Esophagus squamous epithelium (tissue), 5 donors: ENCODE data around the gene KCNJ3. TPM values are rescaled to one million over a fixed set of nuclear protein-coding genes. Genes with fewer than 3 reads are reported as not detected.

Experiments used
- DNase-seq: peaks from one replicate; lab custom pipeline; 2025; lab: John Stamatoyannopoulos, UW
- H3K27ac ChIP-seq, 4 donors: fragments of 200-600 bp; sonication (generic); one replicate each; pipeline ENCODE4 v1.5.1; 2016 to 2019; ENCODE audit warnings: mild to moderate bottlenecking in 1 of 4
- H3K27me3 ChIP-seq, 4 donors: fragments of 200-600 bp; sonication (generic); 1 replicate in 3 of 4; 2 replicates in 1 of 4; pipeline versions ENCODE4 v1.5.1 to v1.6.0; 2017 to 2021; ENCODE audit warnings: antibody characterized with exemption in 1 of 4
- H3K36me3 ChIP-seq, 3 donors: fragments of 200-600 bp; sonication (generic); one replicate each; pipeline ENCODE4 v1.5.1; 2016 to 2019
- H3K4me1 ChIP-seq, 3 donors: fragments of 200-600 bp; sonication (generic); one replicate each; pipeline ENCODE4 v1.5.1; 2017 to 2019
- H3K4me3 ChIP-seq, 4 donors: fragments of 200-600 bp; sonication (generic); 1 replicate in 3 of 4; 2 replicates in 1 of 4; pipeline ENCODE4 v1.5.1; 2016 to 2019; ENCODE audit warnings: mild to moderate bottlenecking in 2 of 4, moderate library complexity in 1 of 4
- H3K9me3 ChIP-seq, 3 donors: fragments of 200-600 bp; sonication (generic); one replicate each; pipeline ENCODE4 v1.5.1; 2016 to 2019
- POLR2A ChIP-seq, 4 donors: fragments of 450-650 bp; IDR thresholded peaks; one replicate each; pipeline ENCODE4 v1.6.1; 2017; ENCODE audit warnings: antibody characterized with exemption in 4 of 4, mild to moderate bottlenecking in 4 of 4, moderate library complexity in 3 of 4
- WGBS, 2 donors: methylation state at CpG; one replicate each; pipeline ENCODE4 v1.1.5; 2018; 5-methylcytosine and 5-hydroxymethylcytosine counted together
- intact Hi-C: fragments of 100-400 bp; cut with DNase I; formaldehyde crosslinking; loops from one replicate; pipeline ENCODE4 v1.15.0; 2022
- total RNA-seq, 4 donors: library from RNA; depleted of rRNA; stranded (reverse); fragments of >200 nt; gene quantifications; one replicate each; pipeline ENCODE4 v1.1.0, GENCODE V29; 2016
- TF ChIP-seq, protein P1 (sequence below), 6 experiments: fragments of 450-650 bp in 4 of 6; fragments of 200-600 bp in 2 of 6; sonication (generic) in 2 of 6; IDR thresholded peaks; one replicate each; pipeline ENCODE4 v1.5.1; 2016 to 2019; ENCODE audit warnings: antibody characterized with exemption in 6 of 6, mild to moderate bottlenecking in 4 of 6, moderate library complexity in 4 of 6
- donor health status: DM: yes; HTN: yes; CAD: no.

KCNJ3 gene
- total RNA-seq, 4 donors from 2014 or later, result not detected

DNA sequence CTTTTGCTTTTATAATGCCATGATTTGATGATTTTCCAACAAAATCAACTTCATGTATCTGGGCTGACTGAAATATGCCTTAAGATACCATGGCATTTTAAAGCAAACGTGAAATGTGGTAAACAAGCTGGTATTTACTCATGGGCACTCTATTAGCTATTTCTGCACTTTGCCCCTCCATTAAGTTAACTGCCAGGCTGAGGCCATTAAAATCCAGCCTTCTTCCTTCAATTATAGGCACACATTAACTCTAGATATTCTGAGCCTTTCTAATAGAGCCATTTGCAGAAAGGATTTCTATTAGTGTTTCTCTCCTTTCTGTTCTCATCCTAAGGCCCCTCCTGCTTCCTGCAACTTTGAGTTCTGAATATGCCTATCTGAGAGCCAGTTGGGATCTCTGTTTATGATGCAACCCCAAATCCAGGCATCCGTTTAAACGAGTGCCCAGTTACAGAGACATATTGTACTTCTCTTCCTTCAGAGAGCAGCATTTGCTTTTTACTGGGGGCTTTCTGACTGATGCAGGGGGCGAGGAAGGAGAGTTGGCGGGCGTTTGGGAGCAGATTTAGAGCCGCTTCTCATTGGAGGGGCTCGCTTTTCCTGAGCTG, 1.6 kb upstream of the KCNJ3 start:
- H3K27me3 ChIP-seq, result peaks cover 3 to 44% (median 9%) of the 10 kb centered on the region in 4 donors
- no peak for TF ChIP-seq POLR2A (IDR thresholded peaks at IDR 0.05)
- TF ChIP-seq, protein P1, sequence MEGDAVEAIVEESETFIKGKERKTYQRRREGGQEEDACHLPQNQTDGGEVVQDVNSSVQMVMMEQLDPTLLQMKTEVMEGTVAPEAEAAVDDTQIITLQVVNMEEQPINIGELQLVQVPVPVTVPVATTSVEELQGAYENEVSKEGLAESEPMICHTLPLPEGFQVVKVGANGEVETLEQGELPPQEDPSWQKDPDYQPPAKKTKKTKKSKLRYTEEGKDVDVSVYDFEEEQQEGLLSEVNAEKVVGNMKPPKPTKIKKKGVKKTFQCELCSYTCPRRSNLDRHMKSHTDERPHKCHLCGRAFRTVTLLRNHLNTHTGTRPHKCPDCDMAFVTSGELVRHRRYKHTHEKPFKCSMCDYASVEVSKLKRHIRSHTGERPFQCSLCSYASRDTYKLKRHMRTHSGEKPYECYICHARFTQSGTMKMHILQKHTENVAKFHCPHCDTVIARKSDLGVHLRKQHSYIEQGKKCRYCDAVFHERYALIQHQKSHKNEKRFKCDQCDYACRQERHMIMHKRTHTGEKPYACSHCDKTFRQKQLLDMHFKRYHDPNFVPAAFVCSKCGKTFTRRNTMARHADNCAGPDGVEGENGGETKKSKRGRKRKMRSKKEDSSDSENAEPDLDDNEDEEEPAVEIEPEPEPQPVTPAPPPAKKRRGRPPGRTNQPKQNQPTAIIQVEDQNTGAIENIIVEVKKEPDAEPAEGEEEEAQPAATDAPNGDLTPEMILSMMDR (IDR thresholded peaks at IDR 0.05), result no peak
- peaks cover 4 to 27% (median 10%) of the 10 kb centered on the region in 3 donors for H3K4me1 ChIP-seq
- H3K4me3 ChIP-seq, result peak overlapping the region in 2 of 4 donors; percentile 39 to 61
- no peaks in the 10 kb centered on the region for H3K9me3 ChIP-seq
- no peak overlapping the region for H3K27ac ChIP-seq
- DNase-seq, result no peak
- WGBS, 2 donors, result 15 to 23% methylated on average over 3 of the region's 8 CpGs
- intact Hi-C loops, result no loop called here
- H3K36me3 ChIP-seq, result no peaks in the 10 kb centered on the region

DNA sequence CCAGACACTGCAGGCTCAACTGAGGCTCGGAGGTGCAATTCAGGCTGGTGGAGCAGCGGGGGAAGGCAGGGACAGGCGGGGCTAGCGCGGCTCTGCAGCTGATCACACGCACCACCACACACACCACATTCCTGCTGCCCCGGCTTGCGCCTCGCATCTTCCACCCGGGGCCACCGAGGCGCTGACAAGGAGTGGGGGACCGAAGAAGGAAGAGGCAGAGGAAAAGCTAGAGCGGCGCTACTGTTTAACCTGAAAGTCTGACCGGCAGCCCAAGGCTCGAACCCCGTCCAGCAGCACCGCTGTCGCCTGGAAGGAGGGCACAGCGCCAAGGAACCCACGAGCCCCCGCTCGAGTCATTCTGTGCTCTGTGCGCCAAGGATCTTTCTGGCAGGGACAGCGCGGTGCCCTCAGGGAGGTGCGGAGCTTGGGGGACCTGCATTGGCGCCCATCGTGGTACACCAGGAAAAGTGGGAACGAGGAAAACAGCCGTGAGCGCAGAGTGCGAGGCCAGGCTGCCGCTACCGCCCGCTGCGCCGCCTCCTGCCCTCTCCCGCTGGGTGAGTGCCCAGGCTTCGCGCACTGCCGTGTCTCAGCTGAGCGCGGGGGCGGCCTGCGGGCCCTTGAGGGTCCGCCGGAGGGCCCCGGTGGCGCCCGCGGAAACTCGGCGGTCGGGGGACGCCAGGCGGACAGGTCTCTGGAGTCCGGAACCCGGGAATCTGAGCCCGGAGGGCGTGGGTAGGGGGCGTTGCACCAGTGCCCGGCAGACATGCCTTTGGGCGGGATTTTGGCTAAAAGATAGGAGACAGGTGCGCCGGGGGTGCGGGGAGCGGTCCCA, 860 bp upstream of the KCNJ3 start:
- no peak for DNase-seq

DNA sequence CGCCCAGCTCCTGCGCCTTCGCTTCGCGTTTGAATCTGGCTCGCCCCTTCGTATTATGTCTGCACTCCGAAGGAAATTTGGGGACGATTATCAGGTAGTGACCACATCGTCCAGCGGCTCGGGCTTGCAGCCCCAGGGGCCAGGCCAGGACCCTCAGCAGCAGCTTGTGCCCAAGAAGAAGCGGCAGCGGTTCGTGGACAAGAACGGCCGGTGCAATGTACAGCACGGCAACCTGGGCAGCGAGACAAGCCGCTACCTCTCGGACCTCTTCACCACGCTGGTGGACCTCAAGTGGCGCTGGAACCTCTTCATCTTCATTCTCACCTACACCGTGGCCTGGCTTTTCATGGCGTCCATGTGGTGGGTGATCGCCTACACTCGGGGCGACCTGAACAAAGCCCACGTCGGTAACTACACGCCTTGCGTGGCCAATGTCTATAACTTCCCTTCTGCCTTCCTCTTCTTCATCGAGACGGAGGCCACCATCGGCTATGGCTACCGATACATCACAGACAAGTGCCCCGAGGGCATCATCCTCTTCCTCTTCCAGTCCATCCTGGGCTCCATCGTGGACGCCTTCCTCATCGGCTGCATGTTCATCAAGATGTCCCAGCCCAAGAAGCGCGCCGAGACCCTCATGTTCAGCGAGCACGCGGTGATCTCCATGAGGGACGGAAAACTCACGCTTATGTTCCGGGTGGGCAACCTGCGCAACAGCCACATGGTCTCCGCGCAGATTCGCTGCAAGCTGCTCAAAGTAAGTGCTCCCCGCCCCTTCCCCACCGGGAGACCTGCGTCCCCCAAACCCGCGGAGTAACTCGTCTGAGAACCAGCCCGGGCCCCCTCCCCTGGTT, 453 bp downstream of the KCNJ3 start:
- peak overlapping the region in 2 of 4 donors; percentile 39 to 61 for H3K4me3 ChIP-seq
- H3K27ac ChIP-seq, result no peak overlapping the region
- no peak for TF ChIP-seq POLR2A (IDR thresholded peaks at IDR 0.05)
- TF ChIP-seq, protein P1 (IDR thresholded peaks at IDR 0.05), result no peak
- H3K4me1 ChIP-seq, result peaks cover 4 to 27% (median 10%) of the 10 kb centered on the region in 3 donors
- intact Hi-C loops, result no loop called here
- no peak for DNase-seq
- H3K27me3 ChIP-seq, result peaks cover 3 to 44% (median 9%) of the 10 kb centered on the region in 4 donors
- H3K9me3 ChIP-seq, result no peaks in the 10 kb centered on the region
- 17 to 21% methylated on average over 26 to 32 of the region's 60 CpGs for WGBS, 2 donors
- no peaks in the 10 kb centered on the region for H3K36me3 ChIP-seq

More for the DNA sequence above, 860 bp upstream of the KCNJ3 start:
- Histone ChIP-seq H3K27me3 (peaks cover 3 to 44% (median 9%) of the 10 kb centered on the region in 4 donors), H3K27ac (no peak overlapping the region), H3K4me1 (peaks cover 4 to 27% (median 10%) of the 10 kb centered on the region in 3 donors), H3K9me3 (no peaks in the 10 kb centered on the region), H3K36me3 (no peaks in the 10 kb centered on the region), H3K4me3 (peak overlapping the region in 3 of 4 donors; percentile 25 to 61 (median 39))
- no peak for TF ChIP-seq POLR2A (IDR thresholded peaks at IDR 0.05)
- TF ChIP-seq, protein P1 (IDR thresholded peaks at IDR 0.05), result no peak
- intact Hi-C loops, result no loop called here
- 0% methylated on average over 2 of the region's 69 CpGs; no CpG with 5 or more reads in 1 of the 2 donors for WGBS, 2 donors

DNA sequence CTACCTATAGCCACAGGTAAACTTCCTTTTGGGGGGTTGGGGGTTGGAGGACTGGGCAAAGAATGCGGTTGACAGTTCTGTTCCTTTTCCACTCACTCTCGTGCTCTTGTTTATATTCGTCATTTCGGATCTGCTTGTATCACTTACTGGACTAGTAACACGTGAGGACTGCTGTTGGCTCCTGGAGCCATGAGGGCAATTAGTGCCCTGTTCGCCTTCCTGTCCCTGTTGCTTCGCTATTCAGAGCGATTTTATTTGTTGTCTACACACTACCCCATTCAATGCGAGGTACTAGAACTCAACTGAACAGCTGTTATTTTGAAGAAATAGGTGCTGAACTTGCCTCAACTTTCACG, 1.1 kb downstream of the KCNJ3 start:
- H3K4me3 ChIP-seq, result peak overlapping the region in 1 of 4 donors; percentile 61
- H3K27ac ChIP-seq, result no peak overlapping the region
- peaks cover 4 to 27% (median 10%) of the 10 kb centered on the region in 3 donors for H3K4me1 ChIP-seq
- intact Hi-C loops, result no loop called here
- H3K36me3 ChIP-seq, result no peaks in the 10 kb centered on the region
- 32 to 50% methylated on average over 10 of the region's 10 CpGs for WGBS, 2 donors
- TF ChIP-seq POLR2A (IDR thresholded peaks at IDR 0.05), result no peak
- TF ChIP-seq, protein P1 (IDR thresholded peaks at IDR 0.05), result no peak
- H3K9me3 ChIP-seq, result no peaks in the 10 kb centered on the region
- peaks cover 3 to 44% (median 9%) of the 10 kb centered on the region in 4 donors for H3K27me3 ChIP-seq
- no peak for DNase-seq
